ENCODE data around the gene OR4K15. TPM values are rescaled to one million over a fixed set of nuclear protein-coding genes. Genes with fewer than 3 reads are reported as not detected.

The OR4K15 gene
- total and polyA plus RNA-seq, 12 donors, result not detected

- Histone ChIP-seq H3K4me3 (no peak overlapping the region), H3K27me3 (no peaks in the 10 kb centered on the region), H3K27ac (no peak overlapping the region), H3K9me3 (replicated peaks in 1 of 3) (no peaks in the 10 kb centered on the region), H3K4me1 (replicated peaks in 1 of 2) (no peaks in the 10 kb centered on the region), H3K36me3 (replicated peaks in 1 of 2) (no peaks in the 10 kb centered on the region)
- intact Hi-C loops (cut with DNase I), result no loop called here
- 65 to 75% (median 66%) methylated on average over 7 of the region's 7 CpGs for WGBS, 4 donors
- DNase-seq, result peak in 1 of 7 donors; percentile 13
- TF ChIP-seq CTCF (IDR thresholded peaks at IDR 0.05) (no peak), POLR2A (IDR thresholded peaks at IDR 0.05) (no peak)
These were observed 26.9 kb downstream of the OR4K15 start for GRCh38 chr14:20002319-20002718.

- DNase-seq, result no peak
- H3K27me3 ChIP-seq, result no peaks in the 10 kb centered on the region
- intact Hi-C loops (cut with DNase I), result no loop called here
- no peaks in the 10 kb centered on the region for H3K9me3 ChIP-seq (replicated peaks in 1 of 3)
- H3K27ac ChIP-seq, result no peak overlapping the region
- no peaks in the 10 kb centered on the region for H3K4me1 ChIP-seq (replicated peaks in 1 of 2)
- no peak for TF ChIP-seq CTCF (IDR thresholded peaks at IDR 0.05)
- no peak for TF ChIP-seq POLR2A (IDR thresholded peaks at IDR 0.05)
- H3K36me3 ChIP-seq (replicated peaks in 1 of 2), result no peaks in the 10 kb centered on the region
- no peak overlapping the region for H3K4me3 ChIP-seq
These were observed 32.8 kb downstream of the OR4K15 start for GRCh38 chr14:20008156-20008555.

GRCh38 chr14:20019257-20019865 lies 44.0 kb downstream of the OR4K15 start, which contains the start of gene OR4K14:
TSS of gene OR4K14 (minus strand) at chr14:20019307. CDS start at chr14:20015193, 4,114 bp downstream.
- no peak for DNase-seq
- TF ChIP-seq POLR2A (IDR thresholded peaks at IDR 0.05) (no peak), CTCF (IDR thresholded peaks at IDR 0.05) (no peak)

More at GRCh38 chr14:20019257-20019865, 44.0 kb downstream of the OR4K15 start, which contains the start of gene OR4K14:
- intact Hi-C loops (cut with DNase I), result no loop called here
- Histone ChIP-seq H3K4me1 (replicated peaks in 1 of 2) (no peaks in the 10 kb centered on the region), H3K9me3 (replicated peaks in 1 of 3) (no peaks in the 10 kb centered on the region), H3K27me3 (no peaks in the 10 kb centered on the region), H3K36me3 (replicated peaks in 1 of 2) (no peaks in the 10 kb centered on the region), H3K4me3 (no peak within 1 kb of the TSS), H3K27ac (no peak within 1 kb of the TSS)
- WGBS, 4 donors, result 54 to 74% (median 60%) methylated on average over 2 of the region's 2 CpGs

Other genes with a start within 250 kb of the OR4K15 start
- gene OR4Q3, start 232.0 kb upstream of the OR4K15 start, total RNA-seq, result not detected
- not detected for gene OR4Q3, start 232.0 kb upstream of the OR4K15 start, polyA plus RNA-seq
- gene OR4M1, start 202.1 kb upstream of the OR4K15 start, total RNA-seq, result not detected
- gene OR4M1, start 202.1 kb upstream of the OR4K15 start, polyA plus RNA-seq, result not detected
- gene OR4N2, start 171.8 kb upstream of the OR4K15 start, total RNA-seq, result not detected
- not detected for gene OR4N2, start 171.8 kb upstream of the OR4K15 start, polyA plus RNA-seq
- gene OR4K2, start 100.4 kb upstream of the OR4K15 start, total RNA-seq, result not detected
- gene OR4K2, start 100.4 kb upstream of the OR4K15 start, polyA plus RNA-seq, result not detected
- not detected for gene OR4K5, start 55.0 kb upstream of the OR4K15 start, total RNA-seq
- not detected for gene OR4K5, start 55.0 kb upstream of the OR4K15 start, polyA plus RNA-seq
- gene OR4K1, start 44.7 kb upstream of the OR4K15 start, total RNA-seq, result not detected
- not detected for gene OR4K1, start 44.7 kb upstream of the OR4K15 start, polyA plus RNA-seq
- gene OR4Q2, start 26.6 kb downstream of the OR4K15 start, total RNA-seq, result not detected
- gene OR4Q2, start 26.6 kb downstream of the OR4K15 start, polyA plus RNA-seq, result not detected
- gene OR4K14, start 43.7 kb downstream of the OR4K15 start, total RNA-seq, result not detected
- not detected for gene OR4K14, start 43.7 kb downstream of the OR4K15 start, polyA plus RNA-seq
- not detected for gene OR4K13, start 60.4 kb downstream of the OR4K15 start, total RNA-seq
- not detected for gene OR4K13, start 60.4 kb downstream of the OR4K15 start, polyA plus RNA-seq
- gene OR4L1, start 84.5 kb downstream of the OR4K15 start, total RNA-seq, result not detected
- not detected for gene OR4L1, start 84.5 kb downstream of the OR4K15 start, polyA plus RNA-seq
- gene OR4K17, start 135.1 kb downstream of the OR4K15 start, total RNA-seq, result not detected
- gene OR4K17, start 135.1 kb downstream of the OR4K15 start, polyA plus RNA-seq, result not detected
- gene OR4N5, start 163.2 kb downstream of the OR4K15 start, total RNA-seq, result not detected
- gene OR4N5, start 163.2 kb downstream of the OR4K15 start, polyA plus RNA-seq, result not detected
- not detected for gene OR11G2, start 215.3 kb downstream of the OR4K15 start, total RNA-seq
- gene OR11G2, start 215.3 kb downstream of the OR4K15 start, polyA plus RNA-seq, result not detected
- gene OR11H6, start 248.1 kb downstream of the OR4K15 start, total RNA-seq, result not detected
- not detected for gene OR11H6, start 248.1 kb downstream of the OR4K15 start, polyA plus RNA-seq